K562 (cell line): ENCODE data around the gene DCPS. TPM values are rescaled to one million over a fixed set of nuclear protein-coding genes. Genes with fewer than 3 reads are reported as not detected.

Experiments used
- ARID3B ChIP-seq: fragments of 250-450 bp; sonication (Bioruptor Pico); IDR thresholded peaks from 2 replicates; pipeline ENCODE4 v1.4.0; 2020; ENCODE audit warnings: borderline replicate concordance
- ELF4 ChIP-seq: fragments of 450-650 bp; formaldehyde crosslinking; IDR thresholded peaks from 2 replicates; pipeline ENCODE4 v1.4.0; 2022; ENCODE audit warnings: missing genetic modification characterization
- HEY1 ChIP-seq: fragments of 250-450 bp; sonication (Bioruptor Pico); IDR thresholded peaks from 2 replicates; pipeline ENCODE4 v1.5.0; 2020; ENCODE audit warnings: mild to moderate bottlenecking, moderate library complexity, borderline replicate concordance
- HNRNPK ChIP-seq: fragments of 200-400 bp; formaldehyde crosslinking; IDR thresholded peaks from one replicate; pipeline ENCODE4 v1.6.1; 2018; ENCODE audit warnings: mild to moderate bottlenecking, low read depth, low read length; ENCODE audit not compliant: poor library complexity, severe bottlenecking
- L3MBTL2 ChIP-seq: fragments of 450-650 bp; IDR thresholded peaks from 2 replicates; pipeline ENCODE4 v1.6.1; 2016; ENCODE audit warnings: mild to moderate bottlenecking, moderate library complexity
- MECOM ChIP-seq: fragments of 250-450 bp; sonication (Bioruptor Pico); IDR thresholded peaks from 2 replicates; pipeline ENCODE4 v1.8.0; 2022; ENCODE audit warnings: inconsistent platforms
- MTA3 ChIP-seq: fragments of 450-650 bp; formaldehyde crosslinking; IDR thresholded peaks from 2 replicates; pipeline ENCODE4 v1.6.1; 2017; ENCODE audit warnings: mild to moderate bottlenecking, borderline replicate concordance
- NR2C1 ChIP-seq, 2 experiments: fragments of 450-650 bp; IDR thresholded peaks; 2 replicates each; pipeline ENCODE4 v1.6.1; 2017; ENCODE audit warnings: mild to moderate bottlenecking in 2 of 2, antibody characterized with exemption in 1 of 2, inconsistent platforms in 1 of 2, missing compliant biosample characterization in 1 of 2, missing genetic modification characterization in 1 of 2
- PRMT5 ChIP-seq: sonication (generic); formaldehyde crosslinking; IDR thresholded peaks from 2 replicates; pipeline ENCODE4 v1.5.0; 2020; ENCODE audit warnings: missing genetic modification reagents
- PRPF4 ChIP-seq: fragments of 200-400 bp; formaldehyde crosslinking; IDR thresholded peaks from one replicate; pipeline ENCODE4 v1.6.1; 2017; ENCODE audit warnings: low read length, low read depth, mild to moderate bottlenecking; ENCODE audit not compliant: insufficient read depth, poor library complexity, severe bottlenecking
- RB1 ChIP-seq: fragments of 450-650 bp; IDR thresholded peaks from 2 replicates; pipeline ENCODE4 v1.6.1; 2017; ENCODE audit warnings: low read depth, mild to moderate bottlenecking
- SNIP1 ChIP-seq: fragments of 450-650 bp; IDR thresholded peaks from 2 replicates; pipeline ENCODE4 v1.7.1; 2017; ENCODE audit warnings: low read depth, mild to moderate bottlenecking
- ZBTB2 ChIP-seq: fragments of 450-650 bp; IDR thresholded peaks from 2 replicates; pipeline ENCODE4 v1.6.1; 2016; ENCODE audit warnings: antibody characterized with exemption
- ZNF384 ChIP-seq: IDR thresholded peaks from 2 replicates; pipeline ENCODE4 v1.6.1; 2012; ENCODE audit warnings: low read depth, low read length, improper control_type of control experiment
- ZNF668 ChIP-seq: fragments of 250-450 bp; sonication (Bioruptor Pico); IDR thresholded peaks from 2 replicates; pipeline ENCODE4 v1.8.0; 2022; ENCODE audit warnings: mild to moderate bottlenecking, inconsistent platforms
- ZNF766 ChIP-seq: fragments of 200-800 bp; sonication (Bioruptor generic); conservative IDR thresholded peaks from 2 replicates; pipeline ENCODE4 v1.6.1; 2016; ENCODE audit warnings: missing genetic modification characterization, missing compliant biosample characterization
- polyA plus RNA-seq, 8 experiments: library from polyadenylated mRNA; depleted of rRNA in 4 of 8; stranded (reverse) in 5 of 8; unstranded in 3 of 8; fragments of >200 nt; fragmentation: Nextera tagmentation in 2 of 8; fragmentation: Illumina TruSeq in 1 of 8; extraction: Ambion mirVana in 2 of 8; extraction: Trizol in 1 of 8; gene quantifications; 2 replicates each; pipeline versions ENCODE4 v1.2.1 to v1.2.3, GENCODE V29; 2011 to 2014; ENCODE audit warnings: inconsistent platforms in 1 of 8, missing spikeins in 1 of 8
- total RNA-seq, 7 experiments: library from RNA; depleted of rRNA in 6 of 7; stranded (reverse); fragments of >200 nt in 6 of 7; fragmentation: Illumina TruSeq in 2 of 7; extraction: Trizol in 2 of 7; gene quantifications; 2 replicates each; pipeline versions ENCODE4 v1.2.1 to v1.2.3, GENCODE V29; 2011 to 2021; ENCODE audit warnings: low replicate concordance in 1 of 7

The DCPS gene
- total and polyA plus RNA-seq, 9 of the 15 experiments (the other 6 are each of a cell fraction or from before 2014, with no cell fraction given) = 8.7 to 38.1 (median 17.9) TPM

- TF ChIP-seq ZBTB2 (peak; percentile 55; the same call in 1 of the 2 replicates), PRPF4 (no peak), MTA3 (0 out of 2 replicates have a peak, but pooled peaks have one; percentile 23), SNIP1 (no peak), ZNF766 (peak; percentile 40; the same call in 1 of the 2 replicates), RB1 (no peak), MECOM (no peak), ELF4 (CRISPR knock-in tag) (no peak), HNRNPK (no peak), L3MBTL2 (peak; percentile 36; the same call in 1 of the 2 replicates), ZNF668 (CRISPR knock-in tag) (no peak), NR2C1 (IDR thresholded peaks at IDR 0.05) (no peak), NR2C1 (tag; IDR thresholded peaks at IDR 0.05) (no peak), ZNF384 (no peak), PRMT5 (CRISPR knock-in tag) (no peak), HEY1 (CRISPR knock-in tag) (no peak), ARID3B (CRISPR knock-in tag) (no peak)
Measured at GRCh38 chr11:126341760-126342161, 37.9 kb downstream of the DCPS start (continued).
